ENCODE results near the gene DLGAP4. TPM values are rescaled to one million over a fixed set of nuclear protein-coding genes. Genes with fewer than 3 reads are reported as not detected.

Gene DLGAP4
- total RNA-seq, 1 experiment from 2014 or later = 59.9 TPM

DNA sequence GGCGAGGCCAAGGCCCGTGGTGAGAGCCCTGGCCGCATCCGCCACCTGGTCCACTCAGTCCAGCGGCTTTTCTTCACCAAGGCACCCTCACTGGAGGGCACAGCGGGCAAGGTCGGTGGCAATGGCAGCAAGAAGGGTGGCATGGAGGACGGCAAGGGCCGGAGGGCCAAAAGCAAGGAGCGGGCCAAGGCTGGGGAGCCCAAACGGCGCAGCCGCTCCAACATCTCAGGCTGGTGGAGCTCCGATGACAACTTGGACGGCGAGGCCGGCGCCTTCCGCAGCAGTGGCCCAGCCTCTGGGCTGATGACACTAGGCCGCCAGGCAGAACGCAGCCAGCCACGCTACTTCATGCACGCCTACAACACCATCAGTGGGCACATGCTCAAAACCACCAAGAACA lies 126.0 kb downstream of the DLGAP4 start:
- no peak for DNase-seq (ENCODE audit: low spot score)
- H3K9me3 ChIP-seq (ENCODE audit: low read depth, low read length, poor library complexity, severe bottlenecking) = no peaks in the 10 kb centered on the region
- no peak overlapping the region for H3K27ac ChIP-seq (ENCODE audit: low read depth, low read length, poor library complexity, severe bottlenecking)
- intact Hi-C loops (cut with micrococcal nuclease; ENCODE audit: unreplicated experiment) = loop anchor here (10.0 kb wide), 1 partner anchor 437 kb away; no protein-coding TSS in a partner anchor
- ChIA-PET CTCF (no interaction called here), POLR2A (ENCODE audit: low non-redundant PET) (no interaction called here)
- no peaks in the 10 kb centered on the region for H3K4me1 ChIP-seq (ENCODE audit: insufficient read depth, low read length, poor library complexity, severe bottlenecking)
- H3K27me3 ChIP-seq (replicated peaks; ENCODE audit: insufficient read depth, low read depth, low read length, poor library complexity) = no peaks in the 10 kb centered on the region
- TF ChIP-seq, protein P1, sequence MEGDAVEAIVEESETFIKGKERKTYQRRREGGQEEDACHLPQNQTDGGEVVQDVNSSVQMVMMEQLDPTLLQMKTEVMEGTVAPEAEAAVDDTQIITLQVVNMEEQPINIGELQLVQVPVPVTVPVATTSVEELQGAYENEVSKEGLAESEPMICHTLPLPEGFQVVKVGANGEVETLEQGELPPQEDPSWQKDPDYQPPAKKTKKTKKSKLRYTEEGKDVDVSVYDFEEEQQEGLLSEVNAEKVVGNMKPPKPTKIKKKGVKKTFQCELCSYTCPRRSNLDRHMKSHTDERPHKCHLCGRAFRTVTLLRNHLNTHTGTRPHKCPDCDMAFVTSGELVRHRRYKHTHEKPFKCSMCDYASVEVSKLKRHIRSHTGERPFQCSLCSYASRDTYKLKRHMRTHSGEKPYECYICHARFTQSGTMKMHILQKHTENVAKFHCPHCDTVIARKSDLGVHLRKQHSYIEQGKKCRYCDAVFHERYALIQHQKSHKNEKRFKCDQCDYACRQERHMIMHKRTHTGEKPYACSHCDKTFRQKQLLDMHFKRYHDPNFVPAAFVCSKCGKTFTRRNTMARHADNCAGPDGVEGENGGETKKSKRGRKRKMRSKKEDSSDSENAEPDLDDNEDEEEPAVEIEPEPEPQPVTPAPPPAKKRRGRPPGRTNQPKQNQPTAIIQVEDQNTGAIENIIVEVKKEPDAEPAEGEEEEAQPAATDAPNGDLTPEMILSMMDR (conservative IDR thresholded peaks at IDR 0.05; ENCODE audit: low read depth, low read length) = no peak
- no peak for TF ChIP-seq EZH2 (IDR thresholded peaks at IDR 0.05; ENCODE audit: borderline replicate concordance, low read depth, low read length, poor library complexity, severe bottlenecking)
- no peak overlapping the region for H3K4me3 ChIP-seq (ENCODE audit: low read depth, low read length, poor library complexity, severe bottlenecking)
- H3K36me3 ChIP-seq (ENCODE audit: insufficient read depth, low read length, poor library complexity, severe bottlenecking) = no peaks in the 10 kb centered on the region
- BruUV-seq (replicated peaks) = no TSS peak

DNA sequence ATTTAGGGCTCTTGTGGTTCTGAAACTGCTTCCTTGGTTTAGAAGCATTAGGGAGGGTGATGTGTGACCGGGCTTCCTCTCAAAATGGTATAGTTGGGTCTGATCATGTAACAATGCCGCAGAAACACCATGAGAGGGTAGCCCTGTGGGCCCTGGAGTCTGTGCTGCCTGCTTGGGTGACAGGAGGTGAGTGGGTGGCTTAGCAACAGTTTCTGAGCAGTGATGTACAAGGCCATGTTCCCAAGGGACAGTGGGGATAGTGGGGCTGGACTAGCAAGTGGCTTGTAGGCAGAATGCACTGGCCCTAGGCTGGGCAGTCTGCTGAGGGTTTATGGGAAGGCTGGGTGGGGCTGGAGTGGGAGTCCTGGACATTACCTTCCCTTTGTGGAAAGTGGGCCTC lies 128.2 kb downstream of the DLGAP4 start:
- CTCF ChIA-PET = no interaction called here
- no peak overlapping the region for H3K27ac ChIP-seq (ENCODE audit: low read depth, low read length, poor library complexity, severe bottlenecking)
- DNase-seq (ENCODE audit: low spot score) = no peak
- no peaks in the 10 kb centered on the region for H3K9me3 ChIP-seq (ENCODE audit: low read depth, low read length, poor library complexity, severe bottlenecking)
- intact Hi-C loops (cut with micrococcal nuclease; ENCODE audit: unreplicated experiment) = loop anchor here (10.0 kb wide), 1 partner anchor 440 kb away; no protein-coding TSS in a partner anchor
- no peaks in the 10 kb centered on the region for H3K36me3 ChIP-seq (ENCODE audit: insufficient read depth, low read length, poor library complexity, severe bottlenecking)
- no peak for TF ChIP-seq EZH2 (IDR thresholded peaks at IDR 0.05; ENCODE audit: borderline replicate concordance, low read depth, low read length, poor library complexity, severe bottlenecking)
- TF ChIP-seq, protein P1 (conservative IDR thresholded peaks at IDR 0.05; ENCODE audit: low read depth, low read length) = no peak
- BruUV-seq (replicated peaks) = no TSS peak
- no peaks in the 10 kb centered on the region for H3K4me1 ChIP-seq (ENCODE audit: insufficient read depth, low read length, poor library complexity, severe bottlenecking)
- POLR2A ChIA-PET (ENCODE audit: low non-redundant PET) = no interaction called here
- no peak overlapping the region for H3K4me3 ChIP-seq (ENCODE audit: low read depth, low read length, poor library complexity, severe bottlenecking)
- H3K27me3 ChIP-seq (replicated peaks; ENCODE audit: insufficient read depth, low read depth, low read length, poor library complexity) = no peaks in the 10 kb centered on the region

DNA sequence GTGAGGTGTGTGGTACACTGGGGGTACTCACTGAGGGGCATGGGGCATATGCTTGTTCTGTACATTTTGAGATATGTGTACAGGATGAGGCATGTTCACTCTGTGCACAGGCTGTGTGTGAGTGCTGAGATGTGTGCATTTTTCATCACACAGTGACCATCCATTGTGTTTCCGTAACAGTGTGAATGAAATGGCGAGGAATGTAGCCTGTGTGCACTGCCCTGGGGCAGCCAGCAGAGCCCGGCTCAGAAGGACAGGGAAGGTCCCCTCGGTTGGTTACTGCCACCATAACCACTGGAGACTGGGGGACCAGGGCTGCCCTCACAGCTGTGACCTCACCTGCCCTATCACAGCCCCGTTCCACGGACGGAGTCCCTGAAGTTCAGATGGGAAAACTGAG lies 129.0 kb downstream of the DLGAP4 start:
- Histone ChIP-seq H3K9me3 (ENCODE audit: low read depth, low read length, poor library complexity, severe bottlenecking) (no peaks in the 10 kb centered on the region), H3K4me1 (ENCODE audit: insufficient read depth, low read length, poor library complexity, severe bottlenecking) (no peaks in the 10 kb centered on the region), H3K27ac (ENCODE audit: low read depth, low read length, poor library complexity, severe bottlenecking) (no peak overlapping the region), H3K27me3 (replicated peaks; ENCODE audit: insufficient read depth, low read depth, low read length, poor library complexity) (no peaks in the 10 kb centered on the region), H3K36me3 (ENCODE audit: insufficient read depth, low read length, poor library complexity, severe bottlenecking) (no peaks in the 10 kb centered on the region), H3K4me3 (ENCODE audit: low read depth, low read length, poor library complexity, severe bottlenecking) (no peak overlapping the region)
- DNase-seq (ENCODE audit: low spot score) = no peak
- TF ChIP-seq, protein P1 (conservative IDR thresholded peaks at IDR 0.05; ENCODE audit: low read depth, low read length) = no peak
- no peak for TF ChIP-seq EZH2 (IDR thresholded peaks at IDR 0.05; ENCODE audit: borderline replicate concordance, low read depth, low read length, poor library complexity, severe bottlenecking)
- POLR2A ChIA-PET (ENCODE audit: low non-redundant PET) = no interaction called here
- CTCF ChIA-PET = no interaction called here
- intact Hi-C loops (cut with micrococcal nuclease; ENCODE audit: unreplicated experiment) = loop anchor here (5.0 to 10.0 kb wide), 2 partner anchors 163 to 440 kb away; no protein-coding TSS in a partner anchor
- no TSS peak for BruUV-seq (replicated peaks)

Measured in A673 (cell line).